ENCODE data around the gene EXPH5.

Gene EXPH5

DNA sequence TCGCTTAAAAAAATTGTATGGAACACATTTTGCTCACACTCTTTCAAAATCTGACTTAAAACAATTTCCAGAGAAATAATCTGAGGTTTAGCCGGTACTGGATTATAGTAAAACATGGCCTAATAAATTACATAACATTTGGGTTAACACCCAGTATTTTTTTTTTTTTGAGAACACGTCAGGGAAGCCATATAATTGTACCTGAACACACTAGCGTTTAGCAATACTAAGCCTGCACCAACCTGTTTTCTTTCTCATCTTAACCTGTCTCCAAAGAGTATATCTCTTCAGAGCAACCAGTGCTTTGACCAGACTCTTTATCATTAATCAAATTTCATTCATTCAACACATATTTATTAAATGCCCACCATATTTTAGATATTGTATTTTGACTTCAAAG is 93.4 kb downstream of the EXPH5 start:
- no peak overlapping the region for H3K4me3 ChIP-seq (ENCODE audit: low read depth, low read length)
- no peak for TF ChIP-seq CTCF (IDR thresholded peaks at IDR 0.05; ENCODE audit: borderline replicate concordance, insufficient read depth, low read depth, low read length)

DNA sequence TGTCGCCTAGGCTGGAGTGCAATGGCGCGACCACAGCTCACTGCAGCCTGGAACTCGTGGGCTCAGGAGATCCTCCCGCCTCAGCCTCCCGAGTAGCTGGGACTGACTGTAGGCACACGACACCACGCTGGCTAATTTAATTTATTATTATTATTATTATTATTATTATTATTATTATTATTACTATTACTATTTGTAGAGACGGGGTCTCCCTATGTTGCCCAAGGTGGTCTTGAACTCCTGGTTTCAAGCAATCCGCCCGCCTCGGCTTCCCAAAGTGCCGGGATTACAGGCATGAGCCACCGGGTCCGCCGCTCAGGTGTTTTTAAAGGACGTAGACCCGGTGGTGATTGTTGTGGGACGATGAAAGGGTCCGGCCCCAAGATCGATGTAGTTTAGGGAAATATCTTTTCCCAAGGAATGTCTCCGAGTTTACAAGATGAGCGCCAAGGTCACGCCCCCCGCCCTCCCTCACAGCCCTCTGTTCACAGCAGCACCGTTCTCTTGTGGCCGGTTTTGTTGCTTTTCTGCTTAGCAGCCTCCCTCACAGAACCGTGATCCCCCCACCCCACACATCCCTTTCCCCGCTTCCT is 94.7 kb downstream of the EXPH5 start:
- peak overlapping the region; percentile 65 for H3K4me3 ChIP-seq (ENCODE audit: low read depth, low read length)

DNA sequence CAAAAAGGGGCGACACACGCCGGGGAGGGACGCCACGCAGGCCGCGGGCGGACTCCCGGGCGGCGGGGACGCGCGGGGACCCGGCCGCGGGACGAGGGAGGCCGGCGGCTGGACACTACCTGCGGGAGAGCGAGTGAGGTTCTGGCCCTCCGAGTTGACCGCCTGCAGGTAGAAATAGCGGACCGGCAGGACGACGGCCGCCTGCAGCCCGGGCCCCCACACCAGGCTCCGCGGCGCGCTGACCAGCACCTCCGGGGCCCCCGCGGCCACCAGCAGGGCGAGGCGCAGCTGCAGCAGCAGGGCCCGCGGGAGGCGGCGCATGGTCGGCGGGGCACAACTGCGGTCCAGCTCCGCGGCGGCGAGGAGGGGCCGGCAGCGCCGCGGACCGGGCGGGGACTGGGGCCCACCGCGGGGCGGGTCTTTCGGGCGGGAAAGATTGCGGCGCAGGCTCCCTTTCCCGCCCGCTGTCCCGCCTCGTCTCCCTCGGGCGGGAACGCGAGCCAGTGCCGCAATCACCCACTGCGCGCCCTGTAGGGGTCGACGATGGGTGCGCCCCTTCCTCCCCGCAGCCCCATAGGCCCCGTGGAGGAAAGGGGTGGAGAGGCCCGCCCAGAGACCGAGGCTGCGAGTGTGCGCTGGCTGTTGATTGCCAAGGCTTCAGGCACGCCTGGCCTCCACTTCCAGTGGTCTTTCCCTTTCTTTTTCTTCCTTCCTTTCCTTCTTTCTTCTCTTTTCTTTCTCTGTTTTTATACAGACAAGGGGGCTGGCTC is 95.3 kb downstream of the EXPH5 start, which contains the start of gene POGLUT3:
TSS of gene POGLUT3 (minus strand) at position 339 of the 770 bp plus-strand sequence. CDS start at position 321, 18 bp downstream.
- TF ChIP-seq CTCF (IDR thresholded peaks at IDR 0.05; ENCODE audit: borderline replicate concordance, insufficient read depth, low read depth, low read length), result 0 out of 2 replicates have a peak, but pooled peaks have one; percentile 0
- peak within 1 kb of the TSS; percentile 65 for H3K4me3 ChIP-seq (ENCODE audit: low read depth, low read length)

More for the DNA sequence above, 94.7 kb downstream of the EXPH5 start:
- no peak for TF ChIP-seq CTCF (IDR thresholded peaks at IDR 0.05; ENCODE audit: borderline replicate concordance, insufficient read depth, low read depth, low read length)

GRCh38 chr11:108497317-108498045 is 96.1 kb downstream of the EXPH5 start:
- H3K4me3 ChIP-seq (ENCODE audit: low read depth, low read length), result peak overlapping the region; percentile 65
- TF ChIP-seq CTCF (IDR thresholded peaks at IDR 0.05; ENCODE audit: borderline replicate concordance, insufficient read depth, low read depth, low read length), result no peak

GRCh38 chr11:108496643-108497256 is 96.8 kb downstream of the EXPH5 start:
- peak overlapping the region; percentile 65 for H3K4me3 ChIP-seq (ENCODE audit: low read depth, low read length)
- no peak for TF ChIP-seq CTCF (IDR thresholded peaks at IDR 0.05; ENCODE audit: borderline replicate concordance, insufficient read depth, low read depth, low read length)

- H3K4me3 ChIP-seq (ENCODE audit: low read depth, low read length), result no peak overlapping the region
- no peak for TF ChIP-seq CTCF (IDR thresholded peaks at IDR 0.05; ENCODE audit: borderline replicate concordance, insufficient read depth, low read depth, low read length)
Observed at GRCh38 chr11:108495326-108495725, 98.2 kb downstream of the EXPH5 start.

Measured in GM12875 (cell line).